ENCODE results near the gene SCRN3. TPM values are rescaled to one million over a fixed set of nuclear protein-coding genes. Genes with fewer than 3 reads are reported as not detected.

Gene SCRN3
- total and polyA plus RNA-seq, 2 of the 4 experiments (the other 2 are of a cell fraction) = 9.9 to 11.4 TPM

DNA sequence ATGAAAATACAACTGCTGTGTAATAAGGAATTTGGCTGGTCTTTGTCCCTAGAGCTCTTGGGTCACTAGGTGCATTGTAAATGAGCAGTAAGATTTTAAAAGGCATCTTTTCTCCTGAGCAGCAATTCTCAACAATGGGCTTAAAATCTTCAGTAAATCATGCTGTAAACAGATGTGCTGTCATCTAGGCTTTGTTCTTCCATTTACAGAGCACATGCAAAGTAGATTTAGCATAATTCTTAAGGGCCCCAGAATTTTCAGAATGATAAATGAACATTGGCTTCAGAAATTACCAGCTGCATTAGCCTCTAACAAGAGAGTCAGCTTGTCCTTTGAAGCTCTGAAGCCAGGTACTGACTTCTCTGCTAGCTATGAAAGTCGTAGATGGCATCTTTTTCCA lies 26.8 kb upstream of the SCRN3 start:
- H3K36me3 ChIP-seq (ENCODE audit: control insufficient read depth, insufficient read depth, low read length) = peaks cover 20% of the 10 kb centered on the region
- no peak overlapping the region for H2AK5ac ChIP-seq (ENCODE audit: low read depth, low read length)
- no peaks in the 10 kb centered on the region for H4K20me1 ChIP-seq (ENCODE audit: insufficient read depth, low read length)
- no peak overlapping the region for H2AK9ac ChIP-seq (replicated peaks; ENCODE audit: low read depth, low read length, poor library complexity)
- no peak overlapping the region for H3K4me2 ChIP-seq (ENCODE audit: low read depth, low read length)
- no peak for DNase-seq
- no peak overlapping the region for H3K56ac ChIP-seq (ENCODE audit: extremely low read depth, insufficient read depth, low read length)
- H2BK20ac ChIP-seq (ENCODE audit: low read depth, low read length) = no peak overlapping the region
- no peak overlapping the region for H2AFZ ChIP-seq (replicated peaks; ENCODE audit: low read length, poor library complexity)
- TF ChIP-seq RAD21 (IDR thresholded peaks at IDR 0.05; ENCODE audit: low read length) = no peak
- no peak for TF ChIP-seq MAZ (IDR thresholded peaks at IDR 0.05; ENCODE audit: borderline replicate concordance, low read depth, low read length)
- intact Hi-C loops (cut with micrococcal nuclease) = no loop called here
- H3K27me3 ChIP-seq (ENCODE audit: control insufficient read depth, insufficient read depth, low read length) = no peaks in the 10 kb centered on the region
- no TSS peak for BruUV-seq (replicated peaks)
- H3K27ac ChIP-seq (ENCODE audit: insufficient read depth, low read length) = no peak overlapping the region
- no CpG with 5 or more reads among the region's 1 CpG for WGBS, 2 experiments (ENCODE audit: extremely low coverage in 2 of 2, insufficient read length in 1 of 2)
- H3K18ac ChIP-seq (ENCODE audit: low read depth, low read length) = no peak overlapping the region
- H2BK5ac ChIP-seq (ENCODE audit: low read depth, low read length, poor library complexity, severe bottlenecking) = no peak overlapping the region
- ATAC-seq (ENCODE audit: low read depth) = no peak
- H3K9me3 ChIP-seq (ENCODE audit: control insufficient read depth, insufficient read depth, low read length) = no peaks in the 10 kb centered on the region; the same call in 1 of the 2 replicates
- H3K4me1 ChIP-seq (ENCODE audit: control insufficient read depth, insufficient read depth, low read length) = no peaks in the 10 kb centered on the region
- CTCF ChIA-PET = interaction anchor here (0.6 kb wide), 2 partner anchors 35 to 336 kb away, joined by 3 read pairs; no protein-coding TSS in a partner anchor
- H3K9me1 ChIP-seq (ENCODE audit: insufficient read depth, low read length) = no peaks in the 10 kb centered on the region
- no peak overlapping the region for H2BK120ac ChIP-seq (ENCODE audit: low read depth, low read length)
- H3K4me3 ChIP-seq (ENCODE audit: insufficient read depth, low read depth, low read length) = no peak overlapping the region
- no peak overlapping the region for H3K9ac ChIP-seq (ENCODE audit: low read depth, low read length)
- H3K4ac ChIP-seq (ENCODE audit: low read depth, low read length) = no peak overlapping the region
- no peak overlapping the region for H4K91ac ChIP-seq (ENCODE audit: insufficient read depth, low read depth, low read length)
- in situ Hi-C loops (cut with MboI; ENCODE audit: low sequenced_read_pairs) = no loop called here
- H4K5ac ChIP-seq (ENCODE audit: low read depth, low read length) = no peak overlapping the region
- H4K8ac ChIP-seq (ENCODE audit: low read depth in 2 of 2, low read length in 2 of 2) = no peak overlapping the region
- H3K79me1 ChIP-seq (ENCODE audit: low read depth in 1 of 2, low read length in 2 of 2) = no peaks in the 10 kb centered on the region; a peak in 1 of 4 replicates
- H3K14ac ChIP-seq (replicated peaks; ENCODE audit: low read depth, low read length) = no peak overlapping the region
- H3K23ac ChIP-seq (ENCODE audit: low read depth, low read length) = no peak overlapping the region
- POLR2A ChIA-PET (ENCODE audit: unreplicated experiment) = no interaction called here
- dilution Hi-C loops (cut with HindIII; ENCODE audit: low sequenced_read_pairs, unreplicated experiment) = no loop called here
- no peak overlapping the region for H2BK15ac ChIP-seq (ENCODE audit: low read depth, low read length)

All from IMR-90 (cell line).